Central memory CD4-positive, alpha-beta T cell (primary cell): Measurements from ENCODE around the gene ARL4D.
"Not testable (repeated sequence)": the region's sequence is repeated elsewhere in the genome, so short reads cannot be mapped to it uniquely, and the experiment has no call there.

Source experiments
- DNase-seq: peaks from one replicate; pipeline ENCODE4 v3.0.0; 2022

The ARL4D gene

GRCh38 chr17:43371227-43371821 is 27.5 kb upstream of the ARL4D start:
- no peak for DNase-seq

- DNase-seq, result no peak
Observed at GRCh38 chr17:43372273-43372911, 26.4 kb upstream of the ARL4D start.

GRCh38 chr17:43373356-43373755 is 25.4 kb upstream of the ARL4D start:
- no peak for DNase-seq

GRCh38 chr17:43375915-43376314 is 22.9 kb upstream of the ARL4D start:
- DNase-seq, result not testable (repeated sequence)

GRCh38 chr17:43377056-43377810 is 21.6 kb upstream of the ARL4D start:
- no peak for DNase-seq

- no peak for DNase-seq
Observed at GRCh38 chr17:43378766-43379165, 20.0 kb upstream of the ARL4D start.

GRCh38 chr17:43380307-43380706 is 18.5 kb upstream of the ARL4D start:
- no peak for DNase-seq

- no peak for DNase-seq
Observed at GRCh38 chr17:43381204-43381603, 17.6 kb upstream of the ARL4D start.

GRCh38 chr17:43381621-43382020 is 17.2 kb upstream of the ARL4D start:
- DNase-seq, result no peak

- DNase-seq, result no peak
Observed at GRCh38 chr17:43382776-43383175, 16.0 kb upstream of the ARL4D start.

GRCh38 chr17:43383372-43383771 is 15.4 kb upstream of the ARL4D start:
- DNase-seq, result no peak

GRCh38 chr17:43383826-43384475 is 14.8 kb upstream of the ARL4D start:
- no peak for DNase-seq

GRCh38 chr17:43384476-43384862 is 14.3 kb upstream of the ARL4D start:
- no peak for DNase-seq

GRCh38 chr17:43385046-43385831 is 13.6 kb upstream of the ARL4D start:
- DNase-seq, result no peak

- DNase-seq, result peak; percentile 93
Observed at GRCh38 chr17:43388359-43389045, 10.3 kb upstream of the ARL4D start.

- peak; percentile 85 for DNase-seq
Observed at GRCh38 chr17:43389046-43389947, 9.5 kb upstream of the ARL4D start.

GRCh38 chr17:43392397-43392796 is 6.4 kb upstream of the ARL4D start:
- DNase-seq, result no peak

- DNase-seq, result peak; percentile 84
Observed at GRCh38 chr17:43393944-43394482, 4.8 kb upstream of the ARL4D start.

GRCh38 chr17:43394696-43395095 is 4.1 kb upstream of the ARL4D start:
- DNase-seq, result not testable (repeated sequence)

GRCh38 chr17:43395165-43395564 is 3.6 kb upstream of the ARL4D start:
- no peak for DNase-seq
